ENCODE measurements around the gene ACP4. TPM values are rescaled to one million over a fixed set of nuclear protein-coding genes. Genes with fewer than 3 reads are reported as not detected.
"Not testable (repeated sequence)": the region's sequence is repeated elsewhere in the genome, so short reads cannot be mapped to it uniquely, and the experiment has no call there.

ACP4 gene, protein sequence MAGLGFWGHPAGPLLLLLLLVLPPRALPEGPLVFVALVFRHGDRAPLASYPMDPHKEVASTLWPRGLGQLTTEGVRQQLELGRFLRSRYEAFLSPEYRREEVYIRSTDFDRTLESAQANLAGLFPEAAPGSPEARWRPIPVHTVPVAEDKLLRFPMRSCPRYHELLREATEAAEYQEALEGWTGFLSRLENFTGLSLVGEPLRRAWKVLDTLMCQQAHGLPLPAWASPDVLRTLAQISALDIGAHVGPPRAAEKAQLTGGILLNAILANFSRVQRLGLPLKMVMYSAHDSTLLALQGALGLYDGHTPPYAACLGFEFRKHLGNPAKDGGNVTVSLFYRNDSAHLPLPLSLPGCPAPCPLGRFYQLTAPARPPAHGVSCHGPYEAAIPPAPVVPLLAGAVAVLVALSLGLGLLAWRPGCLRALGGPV
- not detected for total RNA-seq
- under 1 TPM in 4 of 6 donors, not detected in 2; 0.12 to 0.42 (median 0.16) TPM for polyA plus RNA-seq (ENCODE audit: insufficient read length in 6 of 6)
- long read RNA-seq, donor 1 = 0 reads
- long read RNA-seq, donor 2 = 0 reads
- long read RNA-seq, donor 3 = 0 reads
- long read RNA-seq, donor 4 = 0 reads
- long read RNA-seq, donor 5, partial matches to known transcripts = 0 of 57 reads
- long read RNA-seq, donor 5, other reads (novel, unspliced or antisense) = 57 of 57 reads
- long read RNA-seq, donor 6 = 0 reads
- long read RNA-seq, donor 7, partial matches to known transcripts = 6 of 95 reads
- long read RNA-seq, donor 7, other reads (novel, unspliced or antisense) = 89 of 95 reads
- long read RNA-seq, donor 8 = 0 reads
- long read RNA-seq, donor 9 = 0 reads
- long read RNA-seq, donor 10 = 0 reads
- long read RNA-seq, donor 11 = 0 reads
- long read RNA-seq, donor 12 = 0 reads

DNA sequence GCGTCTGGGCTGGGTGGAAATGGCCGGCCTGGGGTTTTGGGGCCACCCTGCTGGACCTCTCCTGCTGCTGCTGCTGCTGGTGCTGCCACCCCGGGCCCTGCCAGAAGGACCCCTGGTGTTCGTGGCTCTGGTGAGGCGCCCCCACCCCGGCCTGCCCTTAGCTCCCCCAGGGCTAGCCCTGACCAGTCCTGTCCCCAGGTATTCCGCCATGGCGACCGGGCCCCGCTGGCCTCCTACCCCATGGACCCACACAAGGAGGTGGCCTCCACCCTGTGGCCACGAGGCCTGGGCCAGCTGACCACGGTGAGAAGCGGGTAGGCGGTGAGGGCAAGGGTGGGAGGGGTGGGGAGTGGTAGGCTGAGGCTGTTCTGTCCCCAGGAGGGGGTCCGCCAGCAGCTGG lies at the start of gene ACP4:
TSS of gene ACP4 (plus strand) at position 20 of the 400 bp plus-strand sequence. CDS start at position 20, 0 bp downstream.
- Histone ChIP-seq H3K4me3 (no peak within 1 kb of the TSS), H3K9me3 (no peaks in the 10 kb centered on the region), H3K27ac (no peak within 1 kb of the TSS), H3K36me3 (no peaks in the 10 kb centered on the region), H3K4me1 (no peaks in the 10 kb centered on the region), H3K27me3 (no peaks in the 10 kb centered on the region)
- intact Hi-C loops (cut with DNase I) = no loop called here
- no peak for DNase-seq
- no peak for ATAC-seq
- TF ChIP-seq, protein P1, sequence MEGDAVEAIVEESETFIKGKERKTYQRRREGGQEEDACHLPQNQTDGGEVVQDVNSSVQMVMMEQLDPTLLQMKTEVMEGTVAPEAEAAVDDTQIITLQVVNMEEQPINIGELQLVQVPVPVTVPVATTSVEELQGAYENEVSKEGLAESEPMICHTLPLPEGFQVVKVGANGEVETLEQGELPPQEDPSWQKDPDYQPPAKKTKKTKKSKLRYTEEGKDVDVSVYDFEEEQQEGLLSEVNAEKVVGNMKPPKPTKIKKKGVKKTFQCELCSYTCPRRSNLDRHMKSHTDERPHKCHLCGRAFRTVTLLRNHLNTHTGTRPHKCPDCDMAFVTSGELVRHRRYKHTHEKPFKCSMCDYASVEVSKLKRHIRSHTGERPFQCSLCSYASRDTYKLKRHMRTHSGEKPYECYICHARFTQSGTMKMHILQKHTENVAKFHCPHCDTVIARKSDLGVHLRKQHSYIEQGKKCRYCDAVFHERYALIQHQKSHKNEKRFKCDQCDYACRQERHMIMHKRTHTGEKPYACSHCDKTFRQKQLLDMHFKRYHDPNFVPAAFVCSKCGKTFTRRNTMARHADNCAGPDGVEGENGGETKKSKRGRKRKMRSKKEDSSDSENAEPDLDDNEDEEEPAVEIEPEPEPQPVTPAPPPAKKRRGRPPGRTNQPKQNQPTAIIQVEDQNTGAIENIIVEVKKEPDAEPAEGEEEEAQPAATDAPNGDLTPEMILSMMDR (IDR thresholded peaks at IDR 0.05) = no peak

DNA sequence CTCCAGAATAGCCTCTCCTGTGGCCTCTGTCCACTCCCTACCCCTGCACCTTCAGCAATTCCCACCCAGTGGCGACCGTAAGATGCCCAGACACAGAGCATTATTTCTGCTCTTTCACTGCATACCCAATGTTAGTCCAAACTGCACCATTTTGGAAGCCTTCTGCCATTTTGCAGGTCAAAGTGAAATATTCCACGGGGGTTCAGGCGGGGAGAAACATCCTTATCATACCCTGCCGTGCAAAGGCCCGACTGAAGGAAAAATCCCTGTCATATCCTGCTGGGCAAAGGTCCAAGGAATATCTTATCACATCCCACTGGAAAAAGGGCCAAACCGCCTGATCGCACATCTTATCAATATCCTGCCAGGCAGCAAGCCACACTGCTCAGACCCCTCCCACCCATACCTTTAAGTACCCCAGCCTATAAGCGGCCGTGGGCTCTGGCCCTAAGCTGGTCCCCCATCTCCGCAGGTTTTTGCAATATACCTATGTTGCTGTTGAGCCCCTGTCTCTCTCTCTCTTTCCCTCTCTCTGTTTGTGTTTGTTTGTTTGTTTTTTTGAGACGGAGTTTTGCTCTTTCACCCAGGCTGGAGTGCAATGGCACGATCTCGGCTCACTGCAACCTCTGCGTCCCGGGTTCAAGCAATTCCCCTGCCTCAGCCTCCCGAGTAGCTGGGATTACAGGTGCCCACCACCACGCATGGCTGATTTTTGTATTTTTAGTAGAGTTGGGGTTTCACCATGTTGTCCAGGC lies 48.9 kb upstream of the ACP4 start:
- H3K27me3 ChIP-seq = peaks cover 2 to 74% of the 10 kb centered on the region in 2 donors
- H3K4me3 ChIP-seq = no peak overlapping the region
- H3K4me1 ChIP-seq = no peaks in the 10 kb centered on the region
- H3K9me3 ChIP-seq = no peaks in the 10 kb centered on the region
- TF ChIP-seq, protein P1 (IDR thresholded peaks at IDR 0.05) = no peak
- ATAC-seq (no peak), DNase-seq (no peak)
- no peaks in the 10 kb centered on the region for H3K36me3 ChIP-seq
- H3K27ac ChIP-seq = no peak overlapping the region
- intact Hi-C loops (cut with DNase I) = no loop called here

DNA sequence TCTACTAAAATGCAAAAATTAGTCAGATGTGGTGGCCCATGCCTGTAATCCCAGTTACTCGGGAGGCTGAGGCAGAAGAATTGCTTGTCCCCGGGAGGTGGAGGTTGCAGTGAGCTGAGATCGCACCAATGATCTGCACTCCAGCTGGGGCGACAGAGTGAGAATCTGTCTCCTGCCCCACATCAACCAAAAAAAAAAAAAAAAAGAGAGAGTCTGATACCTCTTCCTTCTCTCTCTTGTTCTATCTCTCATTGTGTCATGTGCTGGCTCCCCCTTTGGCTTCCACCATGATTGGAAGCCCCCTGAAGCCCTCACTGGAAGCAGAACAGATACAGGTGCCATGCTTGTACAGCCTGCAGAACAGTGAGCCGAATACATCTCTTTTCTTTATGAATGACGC lies 46.7 kb upstream of the ACP4 start:
- ATAC-seq (no peak), DNase-seq (no peak)
- TF ChIP-seq, protein P1 (IDR thresholded peaks at IDR 0.05) = no peak
- no peaks in the 10 kb centered on the region for H3K4me1 ChIP-seq
- H3K27ac ChIP-seq = no peak overlapping the region
- no peaks in the 10 kb centered on the region for H3K36me3 ChIP-seq
- H3K9me3 ChIP-seq = no peaks in the 10 kb centered on the region
- H3K27me3 ChIP-seq = peaks cover 0 to 60% of the 10 kb centered on the region in 2 donors
- intact Hi-C loops (cut with DNase I) = no loop called here
- H3K4me3 ChIP-seq = no peak overlapping the region

DNA sequence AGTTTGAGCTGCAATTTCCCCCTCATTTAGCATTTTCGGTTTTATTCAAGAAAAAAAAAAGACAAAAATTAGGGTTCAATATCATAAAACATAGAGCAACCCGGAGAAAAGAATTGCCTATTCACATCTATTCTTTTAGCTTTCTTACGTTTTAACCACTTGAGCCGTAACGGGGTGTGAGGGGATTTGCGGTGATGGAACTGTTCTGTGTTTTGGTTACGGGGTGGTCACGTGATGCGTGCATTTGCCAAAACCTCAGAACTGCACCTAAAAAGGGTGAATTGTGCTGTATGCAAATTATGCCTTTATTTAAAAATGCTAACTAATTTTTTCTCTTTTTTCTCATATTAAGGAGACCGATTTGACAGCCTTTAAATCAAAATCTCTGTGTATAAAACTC lies 45.0 kb upstream of the ACP4 start:
- intact Hi-C loops (cut with DNase I) = no loop called here
- no peaks in the 10 kb centered on the region for H3K9me3 ChIP-seq
- H3K4me1 ChIP-seq = no peaks in the 10 kb centered on the region
- peaks cover 0 to 54% of the 10 kb centered on the region in 2 donors for H3K27me3 ChIP-seq
- no peaks in the 10 kb centered on the region for H3K36me3 ChIP-seq
- DNase-seq = no peak
- no peak for ATAC-seq
- no peak overlapping the region for H3K27ac ChIP-seq
- TF ChIP-seq, protein P1 (IDR thresholded peaks at IDR 0.05) = no peak
- H3K4me3 ChIP-seq = no peak overlapping the region

DNA sequence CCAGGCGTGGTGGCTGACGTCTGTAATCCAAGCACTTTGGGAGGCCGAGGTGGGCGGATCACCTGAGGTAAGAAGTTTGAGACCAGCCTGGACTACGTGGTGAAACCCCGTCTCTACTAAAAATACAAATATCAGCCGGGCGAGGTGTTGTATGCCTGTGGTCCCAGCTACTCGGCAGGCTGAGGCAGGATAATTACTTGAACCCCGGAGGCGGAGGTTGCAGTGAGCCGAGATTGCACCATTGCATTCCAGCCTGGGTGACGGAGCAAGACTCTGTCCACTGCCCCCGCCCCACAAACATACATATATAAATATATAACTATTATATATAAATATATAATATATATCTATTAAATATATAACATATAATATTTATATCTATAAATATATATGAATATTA lies 43.1 kb upstream of the ACP4 start:
- H3K27ac ChIP-seq; H3K4me3 ChIP-seq; H3K36me3 ChIP-seq; H3K9me3 ChIP-seq; ATAC-seq; intact Hi-C loops (cut with DNase I); DNase-seq; H3K4me1 ChIP-seq: not testable (repeated sequence)
- peaks cover 0 to 35% of the 10 kb centered on the region in 2 donors for H3K27me3 ChIP-seq
